ENCODE measurements around the gene NADK. TPM values are rescaled to one million over a fixed set of nuclear protein-coding genes. Genes with fewer than 3 reads are reported as not detected.

Gene NADK
- polyA plus RNA-seq, 1 experiment: 61.6 TPM

DNA sequence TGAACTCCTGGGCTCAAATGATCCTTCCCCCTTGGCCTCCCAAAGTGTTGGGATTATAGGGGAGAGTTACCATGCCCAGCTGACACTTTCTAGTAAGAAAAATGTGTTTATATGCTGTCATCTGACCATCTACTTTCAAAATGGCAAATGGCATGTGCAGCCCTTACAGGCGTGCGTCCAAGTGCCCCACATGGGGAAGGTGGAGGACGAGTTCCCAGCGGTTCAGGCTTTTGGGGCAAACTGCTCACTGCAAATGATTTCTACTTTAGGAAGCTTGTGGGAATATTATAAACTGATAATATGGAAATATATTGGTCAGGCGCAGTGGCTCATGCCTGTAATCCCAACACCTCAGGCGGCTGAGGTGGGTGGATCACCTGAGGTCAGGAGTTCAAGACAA is 41.5 kb upstream of the NADK start:
- peaks cover 29% of the 10 kb centered on the region for H3K36me3 ChIP-seq (ENCODE audit: control insufficient read depth, insufficient read depth, low read length)
- no peak for TF ChIP-seq CTCF (IDR thresholded peaks at IDR 0.05; ENCODE audit: insufficient read depth, low read depth, low read length)
- CTCF ChIA-PET: no interaction called here
- H3K4me3 ChIP-seq (ENCODE audit: low read depth, low read length): no peak overlapping the region
- no peaks in the 10 kb centered on the region for H3K27me3 ChIP-seq (ENCODE audit: control insufficient read depth, insufficient read depth, low read length)
- DNase-seq (ENCODE audit: low read depth): no peak
- POLR2A ChIA-PET: no interaction called here

DNA sequence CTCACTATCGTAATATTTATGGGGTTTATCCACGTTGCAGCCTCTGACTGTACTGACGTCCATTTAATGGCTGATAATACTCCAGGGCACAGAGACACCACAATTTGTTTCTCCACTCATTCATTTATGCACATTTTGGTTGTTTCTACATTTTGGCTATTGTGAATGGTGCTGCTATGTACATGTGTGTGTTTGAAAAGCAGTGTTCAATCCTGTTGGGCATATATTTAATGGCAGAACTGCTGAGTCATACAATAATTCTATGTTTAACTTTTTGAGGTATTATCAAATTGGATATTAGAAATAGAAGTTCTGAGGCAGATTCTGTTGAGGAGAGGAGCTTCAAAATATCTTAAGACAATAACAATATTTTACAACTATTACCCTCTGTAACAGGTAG is 39.0 kb upstream of the NADK start:
- CTCF ChIA-PET: no interaction called here
- Histone ChIP-seq H3K27me3 (ENCODE audit: control insufficient read depth, insufficient read depth, low read length) (no peaks in the 10 kb centered on the region), H3K36me3 (ENCODE audit: control insufficient read depth, insufficient read depth, low read length) (peaks cover 33% of the 10 kb centered on the region), H3K4me3 (ENCODE audit: low read depth, low read length) (no peak overlapping the region)
- POLR2A ChIA-PET: no interaction called here
- TF ChIP-seq CTCF (IDR thresholded peaks at IDR 0.05; ENCODE audit: insufficient read depth, low read depth, low read length): no peak
- no peak for DNase-seq (ENCODE audit: low read depth)

GRCh38 chr1:1815606-1816281 is 37.5 kb upstream of the NADK start:
- TF ChIP-seq CTCF (IDR thresholded peaks at IDR 0.05; ENCODE audit: insufficient read depth, low read depth, low read length): no peak
- H3K27me3 ChIP-seq (ENCODE audit: control insufficient read depth, insufficient read depth, low read length): no peaks in the 10 kb centered on the region
- no peak overlapping the region for H3K4me3 ChIP-seq (ENCODE audit: low read depth, low read length)
- ChIA-PET CTCF (no interaction called here), POLR2A (no interaction called here)
- peaks cover 24% of the 10 kb centered on the region for H3K36me3 ChIP-seq (ENCODE audit: control insufficient read depth, insufficient read depth, low read length)
- DNase-seq (ENCODE audit: low read depth): no peak

GRCh38 chr1:1809489-1809888 is 31.2 kb upstream of the NADK start:
- CTCF ChIA-PET: interaction anchor here (1.9 kb wide), 1 partner anchor 96 kb away, joined by 5 read pairs; no protein-coding TSS in a partner anchor
- no peak for TF ChIP-seq CTCF (IDR thresholded peaks at IDR 0.05; ENCODE audit: insufficient read depth, low read depth, low read length)
- POLR2A ChIA-PET: no interaction called here

GRCh38 chr1:1808206-1808605 is 29.9 kb upstream of the NADK start:
- TF ChIP-seq CTCF (IDR thresholded peaks at IDR 0.05; ENCODE audit: insufficient read depth, low read depth, low read length): no peak
- CTCF ChIA-PET: no interaction called here
- Histone ChIP-seq H3K4me3 (ENCODE audit: low read depth, low read length) (no peak overlapping the region), H3K36me3 (ENCODE audit: control insufficient read depth, insufficient read depth, low read length) (peaks cover 21% of the 10 kb centered on the region), H3K27me3 (ENCODE audit: control insufficient read depth, insufficient read depth, low read length) (no peaks in the 10 kb centered on the region)
- POLR2A ChIA-PET: no interaction called here
- no peak for DNase-seq (ENCODE audit: low read depth)

More at GRCh38 chr1:1809489-1809888, 31.2 kb upstream of the NADK start:
- H3K36me3 ChIP-seq (ENCODE audit: control insufficient read depth, insufficient read depth, low read length): peaks cover 17% of the 10 kb centered on the region
- H3K27me3 ChIP-seq (ENCODE audit: control insufficient read depth, insufficient read depth, low read length): no peaks in the 10 kb centered on the region
- DNase-seq (ENCODE audit: low read depth): no peak
- H3K4me3 ChIP-seq (ENCODE audit: low read depth, low read length): no peak overlapping the region

Data from BJ (cell line).